MM.1S (cell line): ENCODE data around the gene GAA.

ENCODE experiments used
- CTCF ChIP-seq: fragments of 300-600 bp; sonication (generic); IDR thresholded peaks from 2 replicates; pipeline ENCODE4 v1.5.1; 2016; ENCODE audit warnings: antibody characterized with exemption, low read length, mixed read lengths
- EZH2phosphoT487 ChIP-seq: fragments of 300-600 bp; sonication (generic); IDR thresholded peaks from 2 replicates; pipeline ENCODE4 v1.6.1; 2018; ENCODE audit warnings: antibody characterized with exemption, low read length

DNA sequence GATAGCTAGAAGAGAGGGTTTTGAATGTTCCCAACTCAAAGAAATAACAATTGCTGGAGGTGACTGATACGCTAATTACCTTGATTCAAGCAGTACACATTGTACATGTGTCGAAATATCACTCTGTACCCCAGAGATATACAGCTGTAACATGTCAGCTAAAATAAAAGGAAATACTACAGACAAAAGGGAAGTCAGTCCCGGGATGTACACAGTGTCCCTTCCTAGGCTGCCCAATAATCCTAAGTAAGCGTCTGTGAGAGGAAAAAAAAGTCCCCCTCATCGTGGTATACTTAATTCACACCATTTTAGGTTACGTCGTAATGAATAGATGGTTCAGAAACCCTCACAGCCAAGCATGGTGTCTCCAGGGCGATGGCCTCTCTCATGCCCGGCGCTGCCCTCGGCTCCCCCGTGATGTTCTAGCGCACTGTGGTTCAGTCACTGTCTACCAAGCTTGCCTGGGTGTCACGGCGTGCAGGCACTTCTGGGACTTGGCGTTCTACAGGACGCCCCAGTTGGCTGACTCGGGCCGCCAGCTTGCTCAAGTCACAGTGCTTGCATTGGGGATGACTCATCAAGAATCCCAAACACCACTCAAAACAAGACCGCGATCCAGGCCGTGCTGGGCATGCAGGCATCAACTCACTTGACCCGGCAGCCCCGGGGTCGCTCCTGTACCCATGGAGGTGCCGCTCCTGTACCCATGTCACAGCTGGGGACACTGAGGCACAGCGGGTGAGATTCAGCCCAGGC is 37.4 kb upstream of the GAA start:
- TF ChIP-seq CTCF (no peak), EZH2phosphoT487 (no peak)
